ENCODE measurements around the gene HLCS. TPM values are rescaled to one million over a fixed set of nuclear protein-coding genes. Genes with fewer than 3 reads are reported as not detected.

HLCS gene
- total RNA-seq, 1 donor from 2014 or later: 25.0 TPM

- Mint-ChIP-seq H3K36me3 (no peaks in the 10 kb centered on the region), H3K27ac (no peak overlapping the region), H3K4me3 (no peak overlapping the region), H3K27me3 (ENCODE audit: insufficient read depth, low read depth) (peaks cover 18% of the 10 kb centered on the region), H3K4me1 (peaks cover 6% of the 10 kb centered on the region), H3K9me3 (no peaks in the 10 kb centered on the region)
- H3K4me1 ChIP-seq: peaks cover 4% of the 10 kb centered on the region
- no peaks in the 10 kb centered on the region for H3K79me2 ChIP-seq (ENCODE audit: low read depth)
- H3K27ac ChIP-seq: no peak overlapping the region
- H3K27me3 ChIP-seq: peaks cover 9% of the 10 kb centered on the region
- H3K4me3 ChIP-seq: no peak overlapping the region
- TF ChIP-seq EZH2 (IDR thresholded peaks at IDR 0.05) (no peak), CTCF (IDR thresholded peaks at IDR 0.05) (no peak), EZH2phosphoT487 (IDR thresholded peaks at IDR 0.05) (no peak)
- no peak overlapping the region for H2AFZ ChIP-seq (replicated peaks)
- no peaks in the 10 kb centered on the region for H3K9me3 ChIP-seq (ENCODE audit: low read depth)
- no peaks in the 10 kb centered on the region for H4K20me1 ChIP-seq (ENCODE audit: low read depth)
- no peaks in the 10 kb centered on the region for H3F3A ChIP-seq (ENCODE audit: low read depth)
- no peak overlapping the region for H3K4me2 ChIP-seq
- no peak overlapping the region for H3K9ac ChIP-seq
- no peaks in the 10 kb centered on the region for H3K36me3 ChIP-seq
- no peak for DNase-seq (ENCODE audit: low spot score)
Measured at GRCh38 chr21:36722370-36723368, 243.8 kb downstream of the HLCS start.

GRCh38 chr21:36721817-36722216 is 244.7 kb downstream of the HLCS start:
- Mint-ChIP-seq H3K4me3 (no peak overlapping the region), H3K27me3 (ENCODE audit: insufficient read depth, low read depth) (peaks cover 18% of the 10 kb centered on the region), H3K4me1 (peaks cover 6% of the 10 kb centered on the region), H3K36me3 (no peaks in the 10 kb centered on the region), H3K9me3 (no peaks in the 10 kb centered on the region), H3K27ac (no peak overlapping the region)
- Histone ChIP-seq H3K4me1 (peaks cover 4% of the 10 kb centered on the region), H3K79me2 (ENCODE audit: low read depth) (no peaks in the 10 kb centered on the region), H3K9me3 (ENCODE audit: low read depth) (no peaks in the 10 kb centered on the region), H3K27me3 (peaks cover 17% of the 10 kb centered on the region), H3K36me3 (no peaks in the 10 kb centered on the region), H3F3A (ENCODE audit: low read depth) (no peaks in the 10 kb centered on the region), H3K9ac (no peak overlapping the region), H4K20me1 (ENCODE audit: low read depth) (no peaks in the 10 kb centered on the region), H3K4me2 (no peak overlapping the region), H2AFZ (replicated peaks) (no peak overlapping the region), H3K4me3 (no peak overlapping the region), H3K27ac (no peak overlapping the region)
- no peak for DNase-seq (ENCODE audit: low spot score)
- no peak for TF ChIP-seq EZH2 (IDR thresholded peaks at IDR 0.05)
- TF ChIP-seq CTCF (IDR thresholded peaks at IDR 0.05): no peak
- no peak for TF ChIP-seq EZH2phosphoT487 (IDR thresholded peaks at IDR 0.05)

GRCh38 chr21:36719614-36720013 is 246.9 kb downstream of the HLCS start:
- H3K27me3 ChIP-seq: peaks cover 39% of the 10 kb centered on the region
- H3K4me3 ChIP-seq: no peak overlapping the region
- H3K4me1 Mint-ChIP-seq: peaks cover 6% of the 10 kb centered on the region
- no peak overlapping the region for H3K4me2 ChIP-seq
- no peaks in the 10 kb centered on the region for H3K9me3 ChIP-seq (ENCODE audit: low read depth)
- H3K9ac ChIP-seq: no peak overlapping the region
- no peak overlapping the region for H3K27ac Mint-ChIP-seq
- H3K79me2 ChIP-seq (ENCODE audit: low read depth): no peaks in the 10 kb centered on the region
- no peak overlapping the region for H2AFZ ChIP-seq (replicated peaks)
- no peak for TF ChIP-seq EZH2 (IDR thresholded peaks at IDR 0.05)
- TF ChIP-seq EZH2phosphoT487 (IDR thresholded peaks at IDR 0.05): no peak
- no peak for TF ChIP-seq CTCF (IDR thresholded peaks at IDR 0.05)
- no peaks in the 10 kb centered on the region for H3K36me3 Mint-ChIP-seq
- H3K27ac ChIP-seq: no peak overlapping the region
- peaks cover 18% of the 10 kb centered on the region for H3K27me3 Mint-ChIP-seq (ENCODE audit: insufficient read depth, low read depth)
- H4K20me1 ChIP-seq (ENCODE audit: low read depth): no peaks in the 10 kb centered on the region
- peaks cover 4% of the 10 kb centered on the region for H3K4me1 ChIP-seq
- DNase-seq (ENCODE audit: low spot score): no peak
- no peak overlapping the region for H3K4me3 Mint-ChIP-seq
- no peaks in the 10 kb centered on the region for H3K9me3 Mint-ChIP-seq
- H3F3A ChIP-seq (ENCODE audit: low read depth): no peaks in the 10 kb centered on the region
- no peaks in the 10 kb centered on the region for H3K36me3 ChIP-seq
